AG04449 (cell line): Measurements from ENCODE around the gene AFG3L2.

Experiments
- CTCF ChIA-PET: fragments of 350-600 bp; formaldehyde crosslinking; extraction: SDS; loops from one replicate; lab custom pipeline; 2021; ENCODE audit warnings: antibody characterized with exemption; lab: Yijun Ruan, JAX
- POLR2A ChIA-PET: fragments of 400-600, 350-600 bp; formaldehyde crosslinking; extraction: SDS; loops from one replicate; lab custom pipeline; 2020; ENCODE audit warnings: antibody characterized with exemption, inconsistent platforms; lab: Yijun Ruan, JAX
- DNase-seq: peaks from one replicate; pipeline ENCODE4 v3.0.0-alpha.2; 2010; ENCODE audit warnings: low read depth, low spot score
- H3K4me3 ChIP-seq: 2 replicates; pipeline ENCODE4 v1.5.1; 2011; ENCODE audit warnings: low read depth, mild to moderate bottlenecking, control low read depth, low read length
- TF ChIP-seq, protein P1 (sequence below): IDR thresholded peaks from one replicate; pipeline ENCODE4 v1.5.1; 2011; ENCODE audit warnings: mild to moderate bottlenecking, moderate library complexity, low read length, control low read depth, inconsistent platforms; ENCODE audit not compliant: insufficient read depth; ENCODE audit errors: missing control alignments

AFG3L2 gene

DNA sequence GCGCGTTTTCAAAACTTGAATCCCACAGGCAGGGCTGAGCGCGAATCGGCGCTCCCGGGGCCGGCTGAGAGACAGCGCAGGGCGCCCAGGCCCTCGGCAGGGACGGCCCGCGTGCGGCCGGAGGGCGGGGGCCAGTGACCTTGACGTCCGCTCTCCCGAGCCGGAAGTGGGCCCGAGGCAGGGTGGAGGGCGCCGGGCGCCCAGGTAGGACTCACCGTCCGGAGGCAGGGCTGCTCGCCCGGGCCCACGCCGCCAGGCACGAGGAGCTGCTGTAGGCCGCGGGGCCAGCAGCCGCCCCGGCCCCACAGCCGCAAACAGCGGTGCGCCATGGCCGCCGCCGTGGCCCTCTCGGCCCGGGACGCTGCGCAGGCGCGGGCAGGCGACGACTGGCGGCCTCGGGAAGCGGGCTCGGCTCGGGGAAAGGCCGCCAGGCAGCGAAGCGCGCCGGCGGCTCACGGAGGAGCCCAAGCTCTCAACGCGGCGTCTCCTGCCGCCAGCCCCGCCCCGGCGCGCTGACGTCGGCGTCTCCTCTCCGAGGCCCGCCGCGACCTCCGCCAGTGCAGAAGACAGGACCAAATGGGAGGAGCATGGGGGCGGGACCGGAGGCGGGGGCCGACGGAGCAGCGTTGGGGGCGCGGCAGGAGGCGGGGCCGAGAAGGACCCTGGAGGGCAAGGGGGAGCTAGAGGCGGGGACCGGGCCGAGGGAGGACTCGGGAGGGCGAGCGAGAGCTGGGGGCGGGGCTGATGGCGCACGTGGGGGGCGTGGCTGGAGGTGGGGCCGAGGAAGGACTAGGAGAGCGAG is at the start of gene AFG3L2:
TSS of gene AFG3L2 (minus strand) at position 474 of the 802 bp plus-strand sequence. CDS start at position 329, 145 bp downstream.
- TF ChIP-seq, protein P1, sequence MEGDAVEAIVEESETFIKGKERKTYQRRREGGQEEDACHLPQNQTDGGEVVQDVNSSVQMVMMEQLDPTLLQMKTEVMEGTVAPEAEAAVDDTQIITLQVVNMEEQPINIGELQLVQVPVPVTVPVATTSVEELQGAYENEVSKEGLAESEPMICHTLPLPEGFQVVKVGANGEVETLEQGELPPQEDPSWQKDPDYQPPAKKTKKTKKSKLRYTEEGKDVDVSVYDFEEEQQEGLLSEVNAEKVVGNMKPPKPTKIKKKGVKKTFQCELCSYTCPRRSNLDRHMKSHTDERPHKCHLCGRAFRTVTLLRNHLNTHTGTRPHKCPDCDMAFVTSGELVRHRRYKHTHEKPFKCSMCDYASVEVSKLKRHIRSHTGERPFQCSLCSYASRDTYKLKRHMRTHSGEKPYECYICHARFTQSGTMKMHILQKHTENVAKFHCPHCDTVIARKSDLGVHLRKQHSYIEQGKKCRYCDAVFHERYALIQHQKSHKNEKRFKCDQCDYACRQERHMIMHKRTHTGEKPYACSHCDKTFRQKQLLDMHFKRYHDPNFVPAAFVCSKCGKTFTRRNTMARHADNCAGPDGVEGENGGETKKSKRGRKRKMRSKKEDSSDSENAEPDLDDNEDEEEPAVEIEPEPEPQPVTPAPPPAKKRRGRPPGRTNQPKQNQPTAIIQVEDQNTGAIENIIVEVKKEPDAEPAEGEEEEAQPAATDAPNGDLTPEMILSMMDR = peak; percentile 7
- POLR2A ChIA-PET = interaction anchor here (0.6 to 1.6 kb wide), 14 partner anchors 8 to 530 kb away, joined by 3 to 8 read pairs (median 3); partner anchors contain the start of genes CEP76, PRELID3A and PSMG2
- peak within 1 kb of the TSS; percentile 80 for H3K4me3 ChIP-seq
- DNase-seq = no peak
- CTCF ChIA-PET = interaction anchor here (0.8 to 4.6 kb wide), 10 partner anchors 10 to 286 kb away, joined by 3 to 35 read pairs (median 5); no protein-coding TSS in a partner anchor

DNA sequence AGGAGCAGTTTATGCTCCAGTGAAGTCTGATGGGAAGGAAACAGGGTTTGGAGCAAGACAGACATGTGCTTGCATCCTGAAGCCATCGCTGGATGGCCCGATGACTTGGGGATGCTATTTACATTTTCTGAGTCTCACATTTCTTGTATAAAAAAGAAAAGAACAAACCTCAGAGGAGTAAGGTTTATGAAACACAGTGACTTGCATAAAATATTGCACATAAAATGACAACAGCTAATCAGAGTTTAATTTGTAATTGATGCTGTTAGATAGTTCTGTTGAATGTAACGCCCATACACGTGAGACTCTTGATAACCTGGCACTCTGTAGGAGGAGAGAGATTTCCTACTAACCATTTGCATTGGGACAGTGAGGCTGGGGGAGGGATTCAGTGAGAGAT is 47.2 kb upstream of the AFG3L2 start:
- ChIA-PET CTCF (interaction anchor here (1.3 to 3.6 kb wide), 3 partner anchors 15 to 239 kb away, joined by 3 to 16 read pairs (median 3); no protein-coding TSS in a partner anchor), POLR2A (interaction anchor here (1.6 kb wide), 1 partner anchor 16 kb away, joined by 5 read pairs; the partner anchor contains the start of gene PRELID3A)
- TF ChIP-seq, protein P1 = no peak

DNA sequence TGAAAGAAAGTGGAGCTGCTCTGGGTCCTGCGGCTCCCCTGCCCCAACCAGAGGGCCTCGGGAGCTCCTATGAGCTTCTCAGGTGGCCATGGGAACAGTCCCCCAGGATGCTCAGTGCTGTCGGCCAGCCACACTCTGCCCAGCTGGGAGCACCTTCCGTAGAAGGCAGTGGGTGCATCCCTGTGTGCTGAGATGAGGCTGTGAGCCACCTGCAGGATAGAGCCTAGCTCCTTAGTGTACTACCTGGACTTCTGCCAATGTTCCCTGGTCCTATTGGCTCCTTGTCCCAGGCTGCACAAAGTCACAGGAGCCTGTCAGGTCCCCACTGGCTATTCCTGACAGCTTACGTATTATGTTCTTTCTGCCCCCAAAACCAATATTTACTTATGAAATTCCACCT is 46.8 kb upstream of the AFG3L2 start:
- H3K4me3 ChIP-seq = no peak overlapping the region
- no peak for DNase-seq
- TF ChIP-seq, protein P1 = no peak
- ChIA-PET POLR2A (no interaction called here), CTCF (interaction anchor here (1.3 to 3.6 kb wide), 4 partner anchors 11 to 239 kb away, joined by 3 to 16 read pairs (median 4); no protein-coding TSS in a partner anchor)

More for the DNA sequence above, 47.2 kb upstream of the AFG3L2 start:
- no peak for DNase-seq
- H3K4me3 ChIP-seq = no peak overlapping the region

DNA sequence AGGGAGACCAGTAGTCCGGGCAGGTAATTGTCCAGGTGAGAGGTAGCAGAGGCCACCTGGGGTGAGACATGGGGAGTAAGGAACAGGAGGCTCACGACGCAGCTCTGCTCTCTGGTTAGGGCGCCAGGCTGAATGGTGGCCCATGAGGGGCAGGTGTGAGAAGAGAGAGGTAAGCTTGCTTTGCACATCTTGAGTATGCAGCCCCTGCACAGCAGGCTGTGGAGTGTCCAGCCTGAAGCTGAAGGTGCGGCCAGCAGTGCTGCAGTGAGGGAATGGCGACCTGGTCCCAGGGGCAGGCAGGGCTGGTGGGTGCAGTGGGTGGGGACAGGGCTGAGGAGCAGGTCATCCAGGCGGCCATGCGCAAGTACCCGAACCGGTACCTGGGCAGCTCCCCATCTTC is 46.4 kb upstream of the AFG3L2 start:
- no peak for DNase-seq
- H3K4me3 ChIP-seq = no peak overlapping the region
- CTCF ChIA-PET = interaction anchor here (1.3 to 3.6 kb wide), 4 partner anchors 11 to 240 kb away, joined by 3 to 16 read pairs (median 4); no protein-coding TSS in a partner anchor
- POLR2A ChIA-PET = interaction anchor here (1.1 kb wide), 1 partner anchor 16 kb away, joined by 3 read pairs; the partner anchor contains the start of gene PRELID3A
- TF ChIP-seq, protein P1 = no peak

DNA sequence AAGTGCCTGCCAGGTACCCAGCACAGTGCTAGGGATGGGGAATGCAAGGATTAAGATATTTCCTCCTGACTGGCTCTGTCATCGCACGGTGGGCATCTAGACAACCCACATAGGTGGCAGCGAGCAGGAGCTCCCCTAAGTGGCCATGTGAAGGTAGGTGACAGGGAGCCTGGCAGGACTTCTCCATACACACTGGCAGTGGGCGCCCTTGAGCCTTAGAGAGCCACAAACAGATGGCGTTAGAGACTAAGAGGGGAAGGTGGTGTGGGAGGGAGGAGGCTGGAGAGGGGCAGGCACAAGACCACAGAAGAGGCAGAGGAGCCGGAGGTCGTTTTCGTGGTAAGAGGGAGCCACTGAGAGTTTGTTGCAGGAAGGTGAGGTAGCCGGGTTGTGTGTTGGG is 45.9 kb upstream of the AFG3L2 start:
- ChIA-PET CTCF (interaction anchor here (1.3 to 3.6 kb wide), 4 partner anchors 12 to 240 kb away, joined by 3 to 16 read pairs (median 4); no protein-coding TSS in a partner anchor), POLR2A (interaction anchor here (1.1 kb wide), 1 partner anchor 15 kb away, joined by 3 read pairs; the partner anchor contains the start of gene PRELID3A)
- TF ChIP-seq, protein P1 = no peak
- no peak for DNase-seq
- H3K4me3 ChIP-seq = no peak overlapping the region
